Measurements from ENCODE around the gene LEMD2.

DNA sequence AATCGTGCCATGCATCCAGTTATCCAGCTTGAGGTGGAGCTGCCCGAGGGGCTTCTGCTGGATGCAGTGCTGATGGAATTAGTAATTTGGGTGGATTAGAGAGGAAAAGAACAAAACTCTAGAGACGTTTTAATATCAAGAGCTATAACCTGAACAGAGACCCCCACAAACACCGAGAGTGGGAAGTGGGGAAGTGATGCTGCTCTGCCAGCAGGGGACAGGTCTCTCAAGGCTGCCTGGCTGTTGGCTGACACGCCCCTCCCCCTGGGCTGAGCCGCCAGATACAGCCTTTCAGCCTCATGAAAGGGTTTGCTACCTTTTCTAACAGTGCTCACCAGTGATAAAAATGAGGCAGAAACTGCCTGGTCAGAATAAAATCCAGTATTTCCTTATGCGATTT lies 9.6 kb downstream of the LEMD2 start:
- TF ChIP-seq CTCF (IDR thresholded peaks at IDR 0.05; ENCODE audit: low read depth, low read length, poor library complexity, severe bottlenecking) (no peak), EZH2phosphoT487 (IDR thresholded peaks at IDR 0.05; ENCODE audit: borderline replicate concordance, low read length) (no peak)
